Endothelial cell of umbilical vein (primary cell): ENCODE data around the gene ACMSD.

Experiments used
- EZH2 ChIP-seq: IDR thresholded peaks from 2 replicates; pipeline ENCODE4 v1.6.1; 2012; ENCODE audit warnings: borderline replicate concordance, low read depth, mild to moderate bottlenecking, moderate library complexity, low read length, inconsistent platforms; ENCODE audit not compliant: severe bottlenecking
- TF ChIP-seq, protein P1 (sequence below), 2 donors: IDR thresholded peaks; 1 replicate in 1 of 2; 2 replicates in 1 of 2; pipeline ENCODE4 v1.5.1; 2011; ENCODE audit warnings: low read length in 2 of 2, mild to moderate bottlenecking in 2 of 2, moderate library complexity in 2 of 2, control low read depth in 1 of 2, inconsistent platforms in 1 of 2, low read depth in 1 of 2; ENCODE audit not compliant: insufficient read depth in 1 of 2; ENCODE audit errors: extremely low read depth in 1 of 2

DNA sequence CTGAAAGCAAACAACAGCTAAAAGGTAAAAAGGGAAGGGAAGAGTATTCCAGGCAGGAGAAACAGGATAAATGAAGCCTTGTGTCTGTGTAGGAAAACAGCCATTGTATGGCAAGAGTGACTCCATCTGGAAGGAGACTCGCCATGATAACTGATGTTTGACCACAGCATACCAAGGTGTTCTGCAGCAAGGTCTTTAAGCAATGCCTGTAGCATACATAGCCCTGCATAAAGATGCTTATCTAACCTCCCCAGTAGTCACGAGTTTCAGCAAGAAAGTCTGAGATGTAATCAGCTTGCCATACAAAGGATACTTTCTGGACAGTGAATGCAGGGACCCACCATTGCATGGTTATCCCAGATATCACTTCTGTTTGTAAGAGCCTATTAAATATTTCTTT lies 68.3 kb downstream of the ACMSD start:
- no peak for TF ChIP-seq EZH2
- TF ChIP-seq, protein P1, sequence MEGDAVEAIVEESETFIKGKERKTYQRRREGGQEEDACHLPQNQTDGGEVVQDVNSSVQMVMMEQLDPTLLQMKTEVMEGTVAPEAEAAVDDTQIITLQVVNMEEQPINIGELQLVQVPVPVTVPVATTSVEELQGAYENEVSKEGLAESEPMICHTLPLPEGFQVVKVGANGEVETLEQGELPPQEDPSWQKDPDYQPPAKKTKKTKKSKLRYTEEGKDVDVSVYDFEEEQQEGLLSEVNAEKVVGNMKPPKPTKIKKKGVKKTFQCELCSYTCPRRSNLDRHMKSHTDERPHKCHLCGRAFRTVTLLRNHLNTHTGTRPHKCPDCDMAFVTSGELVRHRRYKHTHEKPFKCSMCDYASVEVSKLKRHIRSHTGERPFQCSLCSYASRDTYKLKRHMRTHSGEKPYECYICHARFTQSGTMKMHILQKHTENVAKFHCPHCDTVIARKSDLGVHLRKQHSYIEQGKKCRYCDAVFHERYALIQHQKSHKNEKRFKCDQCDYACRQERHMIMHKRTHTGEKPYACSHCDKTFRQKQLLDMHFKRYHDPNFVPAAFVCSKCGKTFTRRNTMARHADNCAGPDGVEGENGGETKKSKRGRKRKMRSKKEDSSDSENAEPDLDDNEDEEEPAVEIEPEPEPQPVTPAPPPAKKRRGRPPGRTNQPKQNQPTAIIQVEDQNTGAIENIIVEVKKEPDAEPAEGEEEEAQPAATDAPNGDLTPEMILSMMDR (IDR thresholded peaks at IDR 0.05; ENCODE audit: extremely low read depth in 1 of 2, insufficient read depth in 1 of 2, low read depth in 1 of 2, low read length in 2 of 2) = no peak
